ENCODE measurements around the gene LRRC8B.

DNA sequence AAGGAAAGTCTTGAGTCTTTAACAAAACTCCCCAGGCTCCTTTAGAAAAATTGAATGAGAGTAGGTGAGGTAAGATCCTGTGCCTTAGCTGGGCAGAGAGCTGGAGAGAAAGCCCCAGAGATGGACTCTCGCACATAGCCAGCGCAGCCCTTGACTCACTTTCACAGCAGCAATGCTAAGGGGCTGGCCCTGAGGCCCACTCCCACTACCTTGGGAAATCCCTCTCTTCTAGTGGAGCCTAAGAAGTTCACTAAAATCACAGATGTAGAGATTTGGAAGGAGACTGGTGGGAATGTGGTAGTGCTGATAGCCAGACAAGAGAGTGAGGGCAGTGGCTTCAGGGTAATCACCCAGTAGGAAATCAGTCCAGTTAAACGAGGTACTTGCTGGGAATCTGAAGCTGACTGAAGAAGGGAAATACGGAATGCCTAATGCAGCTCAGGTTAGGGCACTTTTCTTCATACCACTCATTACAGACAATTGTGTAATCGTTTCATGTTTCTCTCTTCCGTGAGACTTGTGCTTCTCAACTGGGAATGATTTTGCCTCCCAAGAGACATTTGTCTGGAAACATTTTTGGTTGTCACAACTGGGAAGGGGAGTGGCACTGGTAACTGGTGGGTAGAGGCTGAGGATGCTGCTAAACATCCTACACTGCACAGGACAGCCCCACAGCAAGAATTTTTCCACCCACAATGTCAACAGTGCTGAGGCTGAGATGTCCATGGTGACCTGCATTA, 65.9 kb downstream of the LRRC8B start:
- TF ChIP-seq, protein P1, sequence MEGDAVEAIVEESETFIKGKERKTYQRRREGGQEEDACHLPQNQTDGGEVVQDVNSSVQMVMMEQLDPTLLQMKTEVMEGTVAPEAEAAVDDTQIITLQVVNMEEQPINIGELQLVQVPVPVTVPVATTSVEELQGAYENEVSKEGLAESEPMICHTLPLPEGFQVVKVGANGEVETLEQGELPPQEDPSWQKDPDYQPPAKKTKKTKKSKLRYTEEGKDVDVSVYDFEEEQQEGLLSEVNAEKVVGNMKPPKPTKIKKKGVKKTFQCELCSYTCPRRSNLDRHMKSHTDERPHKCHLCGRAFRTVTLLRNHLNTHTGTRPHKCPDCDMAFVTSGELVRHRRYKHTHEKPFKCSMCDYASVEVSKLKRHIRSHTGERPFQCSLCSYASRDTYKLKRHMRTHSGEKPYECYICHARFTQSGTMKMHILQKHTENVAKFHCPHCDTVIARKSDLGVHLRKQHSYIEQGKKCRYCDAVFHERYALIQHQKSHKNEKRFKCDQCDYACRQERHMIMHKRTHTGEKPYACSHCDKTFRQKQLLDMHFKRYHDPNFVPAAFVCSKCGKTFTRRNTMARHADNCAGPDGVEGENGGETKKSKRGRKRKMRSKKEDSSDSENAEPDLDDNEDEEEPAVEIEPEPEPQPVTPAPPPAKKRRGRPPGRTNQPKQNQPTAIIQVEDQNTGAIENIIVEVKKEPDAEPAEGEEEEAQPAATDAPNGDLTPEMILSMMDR (IDR thresholded peaks at IDR 0.05; ENCODE audit: low read depth, low read length), result no peak
- TF ChIP-seq EZH2phosphoT487 (IDR thresholded peaks at IDR 0.05; ENCODE audit: low read depth), result no peak
